Measurements from ENCODE around the gene CNTN5.

DNA sequence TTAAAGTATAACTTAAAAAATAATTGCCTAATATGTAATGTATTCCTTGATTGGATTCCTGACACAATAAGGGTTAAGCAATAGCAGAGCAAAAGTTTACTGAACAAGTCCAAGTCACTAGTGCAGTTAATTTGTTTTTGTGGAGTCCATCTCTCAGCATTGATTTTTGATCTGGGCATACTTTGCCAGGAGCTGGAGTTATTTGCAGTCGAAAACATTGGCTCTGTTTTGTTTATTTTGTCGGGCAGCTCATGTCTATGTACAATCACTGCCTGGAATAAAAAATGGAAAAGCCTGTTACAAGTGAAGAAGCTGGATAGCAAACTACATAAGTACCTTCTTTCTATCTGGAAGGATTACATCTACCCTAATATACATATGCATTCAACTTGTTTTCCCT lies 625.2 kb downstream of the CNTN5 start:
- TF ChIP-seq, protein P1, sequence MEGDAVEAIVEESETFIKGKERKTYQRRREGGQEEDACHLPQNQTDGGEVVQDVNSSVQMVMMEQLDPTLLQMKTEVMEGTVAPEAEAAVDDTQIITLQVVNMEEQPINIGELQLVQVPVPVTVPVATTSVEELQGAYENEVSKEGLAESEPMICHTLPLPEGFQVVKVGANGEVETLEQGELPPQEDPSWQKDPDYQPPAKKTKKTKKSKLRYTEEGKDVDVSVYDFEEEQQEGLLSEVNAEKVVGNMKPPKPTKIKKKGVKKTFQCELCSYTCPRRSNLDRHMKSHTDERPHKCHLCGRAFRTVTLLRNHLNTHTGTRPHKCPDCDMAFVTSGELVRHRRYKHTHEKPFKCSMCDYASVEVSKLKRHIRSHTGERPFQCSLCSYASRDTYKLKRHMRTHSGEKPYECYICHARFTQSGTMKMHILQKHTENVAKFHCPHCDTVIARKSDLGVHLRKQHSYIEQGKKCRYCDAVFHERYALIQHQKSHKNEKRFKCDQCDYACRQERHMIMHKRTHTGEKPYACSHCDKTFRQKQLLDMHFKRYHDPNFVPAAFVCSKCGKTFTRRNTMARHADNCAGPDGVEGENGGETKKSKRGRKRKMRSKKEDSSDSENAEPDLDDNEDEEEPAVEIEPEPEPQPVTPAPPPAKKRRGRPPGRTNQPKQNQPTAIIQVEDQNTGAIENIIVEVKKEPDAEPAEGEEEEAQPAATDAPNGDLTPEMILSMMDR (IDR thresholded peaks at IDR 0.05) = no peak
- TF ChIP-seq POLR2A (IDR thresholded peaks at IDR 0.05) (no peak), EP300 (IDR thresholded peaks at IDR 0.05) (no peak), POLR2AphosphoS5 (IDR thresholded peaks at IDR 0.05) (no peak)

Measured in suprapubic skin (tissue), 4 donors.